ENCODE data around the gene SHD.

Gene SHD

DNA sequence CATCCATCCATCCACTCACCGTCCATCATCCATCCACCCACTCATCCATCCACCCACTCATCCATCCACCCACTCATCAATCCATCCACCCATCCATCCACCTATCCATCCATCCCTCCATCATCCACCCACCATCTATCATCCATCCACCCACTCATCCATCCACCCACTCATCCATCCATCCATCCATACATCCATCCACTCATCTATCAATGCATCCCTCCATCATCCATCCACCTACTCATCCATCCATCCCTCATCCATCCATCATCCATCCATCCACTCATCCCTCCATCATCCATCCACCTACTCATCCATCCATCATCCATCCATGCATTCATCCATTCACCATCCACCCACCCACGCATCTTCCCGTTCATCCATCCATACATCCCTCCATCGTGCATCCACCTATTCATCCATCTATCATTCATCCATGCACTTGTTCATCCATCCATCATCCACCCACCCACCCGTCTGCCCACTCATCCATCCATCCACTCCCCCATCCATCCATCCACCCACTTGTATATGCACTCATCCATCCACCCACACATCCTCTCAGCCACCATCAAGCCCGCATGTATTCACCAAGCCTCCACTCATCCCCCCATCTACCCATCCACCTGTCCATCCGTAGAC lies 56.0 kb downstream of the SHD start:
- H3K4me3 Mint-ChIP-seq: no peak overlapping the region
- no peaks in the 10 kb centered on the region for H3K27me3 Mint-ChIP-seq
- CTCF ChIA-PET: no interaction called here
- H3K27ac Mint-ChIP-seq: no peak overlapping the region
- peaks cover 3% of the 10 kb centered on the region for H3K9me3 Mint-ChIP-seq
- peaks cover 23% of the 10 kb centered on the region for H3K4me1 Mint-ChIP-seq
- no peak for DNase-seq
- peaks cover 3% of the 10 kb centered on the region for H3K36me3 Mint-ChIP-seq

- DNase-seq: no peak
- H3K36me3 Mint-ChIP-seq: peaks cover 3% of the 10 kb centered on the region
- H3K27me3 Mint-ChIP-seq: no peaks in the 10 kb centered on the region
- CTCF ChIA-PET: interaction anchor here (1.3 kb wide), 1 partner anchor 14 kb away, joined by 4 read pairs; no protein-coding TSS in a partner anchor
- H3K9me3 Mint-ChIP-seq: peaks cover 3% of the 10 kb centered on the region
- peak overlapping the region; percentile 79 for H3K4me3 Mint-ChIP-seq
- peaks cover 33% of the 10 kb centered on the region for H3K4me1 Mint-ChIP-seq
- H3K27ac Mint-ChIP-seq: peak overlapping the region; percentile 87
These were observed 58.9 kb downstream of the SHD start for GRCh38 chr19:4337906-4338440.

- CTCF ChIA-PET: interaction anchor here (1.3 kb wide), 1 partner anchor 14 kb away, joined by 4 read pairs; no protein-coding TSS in a partner anchor
- DNase-seq: peak; percentile 60
- H3K36me3 Mint-ChIP-seq: peaks cover 3% of the 10 kb centered on the region
- H3K4me3 Mint-ChIP-seq: peak within 1 kb of the TSS; percentile 79
- H3K9me3 Mint-ChIP-seq: peaks cover 3% of the 10 kb centered on the region
- no peaks in the 10 kb centered on the region for H3K27me3 Mint-ChIP-seq
- peak within 1 kb of the TSS; percentile 87 for H3K27ac Mint-ChIP-seq
- peaks cover 33% of the 10 kb centered on the region for H3K4me1 Mint-ChIP-seq
These were observed 59.6 kb downstream of the SHD start, which contains the start of gene STAP2 for GRCh38 chr19:4338441-4339355. STAP2 (minus strand) TSS chr19:4338827; CDS start chr19:4338753, 74 bp downstream.

Measured in activated naive CD4-positive, alpha-beta T cell treated with anti-CD3 and anti-CD28 coated beads, Interleukin-2, amount 10 ng/mL, durations not matched to agents 7 days and 5 days (primary cell).